ENCODE results near the gene GPR107. TPM values are rescaled to one million over a fixed set of nuclear protein-coding genes. Genes with fewer than 3 reads are reported as not detected.

Gene GPR107
- total and polyA plus RNA-seq, 2 experiments from 2014 or later = 8.0 to 18.9 TPM

GRCh38 chr9:130042885-130043653 is 10.6 kb upstream of the GPR107 start, which contains the start of gene FNBP1:
TSS of gene FNBP1 (minus strand) at chr9:130043189. CDS start at chr9:130042975, 214 bp downstream.
- peaks cover 14% of the 10 kb centered on the region; the same call in 1 of the 2 replicates for H3K4me1 ChIP-seq (ENCODE audit: insufficient read depth)
- peak; percentile 90 for DNase-seq
- peak within 1 kb of the TSS; percentile 91 for H2AFZ ChIP-seq
- no peaks in the 10 kb centered on the region for H3K9me3 ChIP-seq (ENCODE audit: low read depth)
- peak within 1 kb of the TSS; percentile 60 for H3K27ac ChIP-seq
- TF ChIP-seq EZH2 (IDR thresholded peaks at IDR 0.05; ENCODE audit: insufficient read depth, poor library complexity, severe bottlenecking) (no peak), EZH2phosphoT487 (IDR thresholded peaks at IDR 0.05; ENCODE audit: insufficient read depth, low read depth) (no peak)
- in situ Hi-C loops (cut with MboI) = no loop called here
- no peaks in the 10 kb centered on the region for H3K36me3 ChIP-seq (ENCODE audit: low read depth)
- H3K27me3 ChIP-seq (replicated peaks; ENCODE audit: insufficient read depth) = no peaks in the 10 kb centered on the region
- H3K79me2 ChIP-seq (ENCODE audit: insufficient read depth) = peaks cover 44% of the 10 kb centered on the region
- H3K4me3 ChIP-seq = peak within 1 kb of the TSS; percentile 88
- peaks cover 4% of the 10 kb centered on the region; the same call in 1 of the 2 replicates for H4K20me1 ChIP-seq (ENCODE audit: insufficient read depth)
- H3K4me2 ChIP-seq (ENCODE audit: unreplicated experiment) = peak within 1 kb of the TSS; percentile 94
- H3F3A ChIP-seq (ENCODE audit: insufficient read depth) = peaks cover 24% of the 10 kb centered on the region
- no peaks in the 10 kb centered on the region for H3K9me2 ChIP-seq (ENCODE audit: insufficient read depth)
- WGBS, 2 experiments (ENCODE audit: low coverage in 1 of 2, low lambda C conversion rate in 2 of 2, missing lambda C conversion rate in 2 of 2) = 1 to 2% methylated on average over 58 to 62 of the region's 92 CpGs
- peak within 1 kb of the TSS; percentile 83 for H3K9ac ChIP-seq

GRCh38 chr9:130043654-130044623 is 9.8 kb upstream of the GPR107 start:
- Histone ChIP-seq H3K4me1 (ENCODE audit: insufficient read depth) (peaks cover 14% of the 10 kb centered on the region; the same call in 1 of the 2 replicates), H3F3A (ENCODE audit: insufficient read depth) (peaks cover 24% of the 10 kb centered on the region), H3K4me3 (peak overlapping the region; percentile 88), H3K27ac (peak overlapping the region; percentile 60), H4K20me1 (ENCODE audit: insufficient read depth) (peaks cover 4% of the 10 kb centered on the region; the same call in 1 of the 2 replicates), H3K79me2 (ENCODE audit: insufficient read depth) (peaks cover 35% of the 10 kb centered on the region), H3K36me3 (ENCODE audit: low read depth) (no peaks in the 10 kb centered on the region), H3K9me2 (ENCODE audit: insufficient read depth) (no peaks in the 10 kb centered on the region), H3K27me3 (replicated peaks; ENCODE audit: insufficient read depth) (no peaks in the 10 kb centered on the region), H3K4me2 (ENCODE audit: unreplicated experiment) (peak overlapping the region; percentile 94), H2AFZ (peak overlapping the region; percentile 91), H3K9ac (peak overlapping the region; percentile 83), H3K9me3 (ENCODE audit: low read depth) (no peaks in the 10 kb centered on the region)
- 23% methylated on average over 37 of the region's 37 CpGs for WGBS, 2 experiments (ENCODE audit: low coverage in 1 of 2, low lambda C conversion rate in 2 of 2, missing lambda C conversion rate in 2 of 2)
- TF ChIP-seq EZH2phosphoT487 (IDR thresholded peaks at IDR 0.05; ENCODE audit: insufficient read depth, low read depth) (no peak), EZH2 (IDR thresholded peaks at IDR 0.05; ENCODE audit: insufficient read depth, poor library complexity, severe bottlenecking) (no peak)
- in situ Hi-C loops (cut with MboI) = no loop called here
- peak; percentile 77 for DNase-seq

- 77 to 79% methylated on average over 4 of the region's 4 CpGs for WGBS, 2 experiments (ENCODE audit: low coverage in 1 of 2, low lambda C conversion rate in 2 of 2, missing lambda C conversion rate in 2 of 2)
- no peaks in the 10 kb centered on the region for H3K9me3 ChIP-seq (ENCODE audit: low read depth)
- H3K36me3 ChIP-seq (ENCODE audit: low read depth) = no peaks in the 10 kb centered on the region
- no peak overlapping the region for H3K27ac ChIP-seq
- H2AFZ ChIP-seq = no peak overlapping the region
- H3K9ac ChIP-seq = no peak overlapping the region
- in situ Hi-C loops (cut with MboI) = no loop called here
- no peaks in the 10 kb centered on the region for H3K27me3 ChIP-seq (replicated peaks; ENCODE audit: insufficient read depth)
- no peak overlapping the region for H3K4me2 ChIP-seq (ENCODE audit: unreplicated experiment)
- peaks cover 24% of the 10 kb centered on the region for H3F3A ChIP-seq (ENCODE audit: insufficient read depth)
- H4K20me1 ChIP-seq (ENCODE audit: insufficient read depth) = peaks cover 4% of the 10 kb centered on the region; the same call in 1 of the 2 replicates
- no peak for DNase-seq
- peaks cover 16% of the 10 kb centered on the region for H3K79me2 ChIP-seq (ENCODE audit: insufficient read depth)
- TF ChIP-seq EZH2phosphoT487 (IDR thresholded peaks at IDR 0.05; ENCODE audit: insufficient read depth, low read depth) (no peak), EZH2 (IDR thresholded peaks at IDR 0.05; ENCODE audit: insufficient read depth, poor library complexity, severe bottlenecking) (no peak)
- H3K9me2 ChIP-seq (ENCODE audit: insufficient read depth) = no peaks in the 10 kb centered on the region
- peaks cover 12% of the 10 kb centered on the region; the same call in 1 of the 2 replicates for H3K4me1 ChIP-seq (ENCODE audit: insufficient read depth)
- H3K4me3 ChIP-seq = no peak overlapping the region
These were observed 7.8 kb upstream of the GPR107 start for GRCh38 chr9:130045725-130046450.

Measured in GM23248 (cell line).